Omental fat pad (tissue), 4 donors: Measurements from ENCODE around the gene FGF6. TPM values are rescaled to one million over a fixed set of nuclear protein-coding genes. Genes with fewer than 3 reads are reported as not detected.

Experiments
- ATAC-seq: fragments of 150-250 bp; one replicate; pipeline ENCODE4 v1.9.1; 2016; ENCODE audit warnings: mild to moderate bottlenecking, moderate library complexity; ENCODE audit not compliant: low FRiP score
- DNase-seq: peaks from one replicate; pipeline ENCODE4 v3.0.0-alpha.2; 2019; ENCODE audit warnings: low spot score
- CTCF ChIP-seq, 3 donors: fragments of 450-650 bp; IDR thresholded peaks; one replicate each; pipeline ENCODE4 v1.5.1; 2016 to 2017; ENCODE audit warnings: antibody characterized with exemption in 3 of 3, mild to moderate bottlenecking in 3 of 3, moderate library complexity in 2 of 3
- total RNA-seq, 4 donors: library from RNA; depleted of rRNA; stranded (reverse); fragments of >200 nt; gene quantifications; one replicate each; pipeline ENCODE4 v1.1.0, GENCODE V29; 2016

The FGF6 gene
- total RNA-seq, 4 donors from 2014 or later = not detected

DNA sequence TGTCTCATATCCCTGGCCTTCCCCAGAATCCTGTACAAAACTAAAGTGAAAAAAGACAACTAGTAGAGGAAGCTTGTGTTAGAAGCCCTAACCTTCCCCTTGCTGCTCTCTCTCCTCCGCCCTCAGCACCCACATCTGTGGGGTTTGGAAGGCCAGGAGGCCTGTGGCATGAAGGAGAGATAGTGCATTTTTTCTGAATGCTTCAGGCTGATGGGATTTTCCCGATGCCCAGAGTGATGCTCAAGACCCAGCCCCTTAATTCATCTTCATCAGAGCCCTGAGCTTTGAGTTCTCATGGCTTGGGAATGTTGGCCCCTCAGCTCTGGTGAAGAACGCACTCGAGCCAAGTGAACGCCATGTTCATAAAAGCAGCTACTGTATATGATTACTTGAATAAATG is 5.9 kb downstream of the FGF6 start:
- no peak for TF ChIP-seq CTCF (IDR thresholded peaks at IDR 0.05)
- ATAC-seq = no peak
- no peak for DNase-seq

GRCh38 chr12:4438834-4439596 is 6.6 kb downstream of the FGF6 start:
- TF ChIP-seq CTCF (IDR thresholded peaks at IDR 0.05) = no peak
- ATAC-seq = no peak
- no peak for DNase-seq

- ATAC-seq (no peak), DNase-seq (no peak)
- TF ChIP-seq CTCF (IDR thresholded peaks at IDR 0.05) = no peak
These were observed 10.1 kb downstream of the FGF6 start for GRCh38 chr12:4435537-4435936.

- ATAC-seq (no peak), DNase-seq (no peak)
- TF ChIP-seq CTCF (IDR thresholded peaks at IDR 0.05) = no peak
These were observed 10.7 kb downstream of the FGF6 start for GRCh38 chr12:4434706-4435425.

DNA sequence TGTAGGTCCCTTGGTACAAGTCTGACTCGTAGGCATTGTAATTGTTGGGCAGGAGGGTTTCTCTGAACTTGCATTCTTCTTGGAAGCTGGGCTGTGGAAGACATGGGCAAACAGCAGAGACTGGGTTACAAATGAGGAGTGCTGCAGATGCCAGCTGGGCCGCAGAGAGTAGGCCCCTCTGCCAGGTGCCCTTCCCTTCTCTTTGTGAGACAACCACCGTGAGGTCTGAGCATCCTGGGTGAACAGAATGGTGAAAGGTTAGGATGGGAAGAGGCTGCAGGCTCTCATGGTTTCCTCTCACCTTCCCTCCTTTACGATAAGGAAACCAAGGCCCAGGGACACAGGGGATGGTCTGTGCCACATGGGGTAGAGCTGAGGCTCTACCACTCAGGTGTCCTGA is 11.3 kb downstream of the FGF6 start:
- ATAC-seq (no peak), DNase-seq (no peak)
- TF ChIP-seq CTCF (IDR thresholded peaks at IDR 0.05) = no peak

- DNase-seq = no peak
- no peak for TF ChIP-seq CTCF (IDR thresholded peaks at IDR 0.05)
These were observed 11.9 kb downstream of the FGF6 start for GRCh38 chr12:4433745-4434058.

More at GRCh38 chr12:4433745-4434058, 11.9 kb downstream of the FGF6 start:
- no peak for ATAC-seq
